BLaER1 (cell line): ENCODE results near the gene CREBL2.

Source experiments
- H3K27ac ChIP-seq: shearing (Covaris generic); formaldehyde crosslinking; 2 replicates; pipeline ENCODE4 v1.8.1; 2022
- H3K27me3 ChIP-seq: shearing (Covaris generic); formaldehyde crosslinking; 2 replicates; pipeline ENCODE4 v1.8.1; 2022
- H3K36me3 ChIP-seq: shearing (Covaris generic); formaldehyde crosslinking; 2 replicates; pipeline ENCODE4 v1.8.1; 2022
- H3K4me1 ChIP-seq: shearing (Covaris generic); formaldehyde crosslinking; 2 replicates; pipeline ENCODE4 v1.8.1; 2022
- H3K4me2 ChIP-seq: shearing (Covaris generic); formaldehyde crosslinking; 2 replicates; pipeline ENCODE4 v1.8.1; 2022
- H3K4me3 ChIP-seq: shearing (Covaris generic); formaldehyde crosslinking; 2 replicates; pipeline ENCODE4 v1.8.1; 2022
- H3K9ac ChIP-seq: shearing (Covaris generic); formaldehyde crosslinking; 2 replicates; pipeline ENCODE4 v1.8.1; 2022
- H3K9me3 ChIP-seq: shearing (Covaris generic); formaldehyde crosslinking; 2 replicates; pipeline ENCODE4 v1.8.1; 2022
- H4K20me1 ChIP-seq: shearing (Covaris generic); formaldehyde crosslinking; 2 replicates; pipeline ENCODE4 v1.8.1; 2022
- Cebpa-rat ChIP-seq: shearing (Covaris generic); IDR thresholded peaks from 2 replicates; pipeline ENCODE4 v1.8.1; 2022

Gene CREBL2

DNA sequence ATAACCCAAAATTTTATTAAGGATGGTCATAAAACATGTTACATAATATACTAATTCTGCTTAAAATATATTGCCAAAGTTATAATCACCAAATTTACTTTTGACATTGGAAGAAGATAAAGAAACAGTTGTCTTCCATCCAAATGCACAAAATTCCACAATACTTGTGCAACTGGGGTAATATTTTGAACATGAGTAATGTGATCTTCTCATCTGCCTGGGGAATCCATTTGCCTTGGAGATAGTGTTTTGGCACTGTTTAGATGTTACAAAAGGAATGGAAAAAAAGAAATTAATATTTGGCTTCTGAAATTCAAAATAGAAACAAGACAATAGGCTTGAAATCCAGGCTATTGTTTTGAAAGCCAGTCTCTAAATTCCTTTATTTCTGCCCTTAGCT lies 75.2 kb downstream of the CREBL2 start:
- no peak for TF ChIP-seq Cebpa-rat
- H3K4me3 ChIP-seq, result no peak overlapping the region
- H3K4me2 ChIP-seq, result no peak overlapping the region
- no peak overlapping the region for H3K9ac ChIP-seq
- H3K4me1 ChIP-seq, result no peaks in the 10 kb centered on the region
- no peaks in the 10 kb centered on the region for H4K20me1 ChIP-seq
- H3K9me3 ChIP-seq, result no peaks in the 10 kb centered on the region
- H3K36me3 ChIP-seq, result no peaks in the 10 kb centered on the region
- no peaks in the 10 kb centered on the region for H3K27me3 ChIP-seq
- H3K27ac ChIP-seq, result no peak overlapping the region

DNA sequence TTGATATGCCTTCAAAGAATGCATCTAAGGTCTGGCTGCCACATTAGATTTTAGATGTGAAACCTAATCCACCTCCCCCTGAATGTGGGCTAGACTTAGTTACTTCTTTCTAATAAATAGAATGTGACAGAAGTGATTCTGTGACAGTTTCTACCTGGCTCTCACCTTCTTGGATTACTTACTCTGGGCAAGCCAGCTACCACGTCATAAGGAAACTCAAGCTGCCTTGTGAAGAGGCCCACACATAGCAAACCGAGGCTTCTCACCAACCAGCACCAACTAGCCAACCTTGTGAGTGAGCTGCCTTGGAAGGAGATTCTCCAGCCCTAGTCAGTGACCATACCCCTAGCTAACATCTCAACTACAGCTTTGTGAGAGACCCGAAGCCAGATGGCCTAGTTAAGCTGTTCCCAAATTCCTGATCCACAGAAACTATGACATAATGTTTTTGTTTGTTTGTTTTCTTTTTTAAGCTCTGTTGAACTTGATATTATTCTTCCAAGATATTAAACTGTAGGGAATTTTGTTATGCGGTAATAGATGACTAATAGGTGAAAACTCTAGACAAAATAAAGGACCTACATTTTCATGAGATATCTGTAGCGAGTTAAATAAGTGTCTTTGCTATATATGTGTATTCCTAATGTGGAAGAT lies 78.1 kb downstream of the CREBL2 start:
- Histone ChIP-seq H4K20me1 (no peaks in the 10 kb centered on the region), H3K27ac (no peak overlapping the region)

DNA sequence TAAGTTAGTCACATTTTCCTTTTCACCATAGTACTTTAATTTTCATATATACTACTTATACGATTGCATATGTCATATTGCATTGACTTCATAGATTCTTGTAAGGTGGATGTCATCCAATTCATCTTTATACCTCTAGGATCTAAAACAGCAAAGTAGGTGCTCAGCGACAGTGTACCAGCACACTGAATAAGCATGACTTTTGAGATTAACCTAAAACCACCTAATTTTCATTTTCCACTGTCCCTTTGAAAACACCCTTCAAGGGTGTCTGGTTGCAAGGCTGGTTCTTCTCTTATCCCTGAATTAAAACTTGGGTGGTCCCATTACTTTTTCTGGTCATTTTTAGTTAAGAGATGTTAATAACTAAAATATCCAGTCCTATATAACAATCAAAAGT lies 79.9 kb downstream of the CREBL2 start:
- Histone ChIP-seq H3K27ac (no peak overlapping the region), H3K36me3 (no peaks in the 10 kb centered on the region), H3K4me3 (no peak overlapping the region), H4K20me1 (no peaks in the 10 kb centered on the region), H3K27me3 (no peaks in the 10 kb centered on the region), H3K9me3 (no peaks in the 10 kb centered on the region), H3K4me2 (no peak overlapping the region), H3K9ac (no peak overlapping the region), H3K4me1 (peaks cover 7% of the 10 kb centered on the region)
- no peak for TF ChIP-seq Cebpa-rat

More for the DNA sequence above, 78.1 kb downstream of the CREBL2 start:
- Histone ChIP-seq H3K4me3 (no peak overlapping the region), H3K27me3 (no peaks in the 10 kb centered on the region), H3K4me1 (no peaks in the 10 kb centered on the region), H3K9ac (no peak overlapping the region), H3K4me2 (no peak overlapping the region), H3K9me3 (no peaks in the 10 kb centered on the region), H3K36me3 (no peaks in the 10 kb centered on the region)
- TF ChIP-seq Cebpa-rat, result no peak

DNA sequence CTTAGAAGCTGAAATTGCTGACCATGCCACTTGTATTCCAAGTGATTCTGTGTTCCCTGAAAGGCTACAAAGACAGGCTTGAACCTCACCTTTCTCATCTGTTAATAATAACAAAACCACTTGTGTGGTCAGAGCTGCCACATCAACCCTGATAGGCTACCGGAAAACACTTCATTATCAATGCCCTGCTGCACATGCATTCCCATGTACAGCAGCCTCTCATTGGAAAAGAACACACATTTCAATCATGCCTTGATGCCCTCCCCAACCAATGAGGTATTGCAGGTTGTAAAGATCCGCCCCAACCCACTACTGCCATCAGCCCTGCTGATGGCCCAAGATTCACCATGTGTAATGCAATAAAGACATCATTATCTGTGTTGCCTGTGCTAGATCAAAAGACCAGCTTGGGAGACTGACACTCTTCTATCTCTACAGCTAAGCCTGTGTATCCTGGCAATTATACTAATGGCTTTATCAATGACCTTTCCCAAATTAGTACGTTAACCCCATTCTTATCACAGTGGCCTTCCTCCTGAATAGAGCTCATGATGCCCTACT lies 81.5 kb downstream of the CREBL2 start:
- Histone ChIP-seq H3K4me3 (no peak overlapping the region), H3K4me2 (no peak overlapping the region), H4K20me1 (no peaks in the 10 kb centered on the region), H3K9me3 (no peaks in the 10 kb centered on the region), H3K9ac (no peak overlapping the region), H3K27me3 (no peaks in the 10 kb centered on the region), H3K4me1 (peaks cover 19% of the 10 kb centered on the region), H3K36me3 (no peaks in the 10 kb centered on the region), H3K27ac (no peak overlapping the region)
- no peak for TF ChIP-seq Cebpa-rat
